Measurements from ENCODE around the gene GJB1. TPM values are rescaled to one million over a fixed set of nuclear protein-coding genes. Genes with fewer than 3 reads are reported as not detected.

Gene GJB1
- polyA plus RNA-seq, 2 donors = 0.04 to 0.16 TPM

- WGBS, 2 donors = 41 to 47% methylated on average over 5 of the region's 5 CpGs
- Histone ChIP-seq H3K27me3 (ENCODE audit: control insufficient read depth in 1 of 2, insufficient read depth in 2 of 2, low read length in 2 of 2) (no peaks in the 10 kb centered on the region), H3K36me3 (ENCODE audit: control insufficient read depth in 2 of 2, insufficient read depth in 2 of 2, low read length in 1 of 2) (no peaks in the 10 kb centered on the region), H3K27ac (ENCODE audit: low read depth in 2 of 2, low read length in 1 of 2) (no peak overlapping the region), H3K9me3 (ENCODE audit: control insufficient read depth in 2 of 2, insufficient read depth in 1 of 2, low read depth in 1 of 2, low read length in 1 of 2) (no peaks in the 10 kb centered on the region), H3K4me1 (ENCODE audit: control insufficient read depth in 2 of 2, insufficient read depth in 2 of 2, low read length in 1 of 2) (no peaks in the 10 kb centered on the region), H3K4me3 (ENCODE audit: low read depth in 1 of 2, low read length in 2 of 2) (no peak overlapping the region)
These were observed 10.5 kb upstream of the GJB1 start for GRCh38 chrX:71212536-71212935.

GRCh38 chrX:71214152-71214551 is 8.9 kb upstream of the GJB1 start:
- H3K36me3 ChIP-seq (ENCODE audit: control insufficient read depth in 2 of 2, insufficient read depth in 2 of 2, low read length in 1 of 2) = no peaks in the 10 kb centered on the region
- 71 to 91% methylated on average over 1 of the region's 1 CpG for WGBS, 2 donors
- no peak overlapping the region for H3K27ac ChIP-seq (ENCODE audit: low read depth in 2 of 2, low read length in 1 of 2)

GRCh38 chrX:71214604-71215337 is 8.3 kb upstream of the GJB1 start:
- H3K4me3 ChIP-seq (ENCODE audit: low read depth in 1 of 2, low read length in 2 of 2) = no peak overlapping the region
- H3K9me3 ChIP-seq (ENCODE audit: control insufficient read depth in 2 of 2, insufficient read depth in 1 of 2, low read depth in 1 of 2, low read length in 1 of 2) = no peaks in the 10 kb centered on the region
- 55 to 78% methylated on average over 5 of the region's 5 CpGs for WGBS, 2 donors
- H3K27ac ChIP-seq (ENCODE audit: low read depth in 2 of 2, low read length in 1 of 2) = no peak overlapping the region
- no peaks in the 10 kb centered on the region for H3K27me3 ChIP-seq (ENCODE audit: control insufficient read depth in 1 of 2, insufficient read depth in 2 of 2, low read length in 2 of 2)
- no peaks in the 10 kb centered on the region for H3K4me1 ChIP-seq (ENCODE audit: control insufficient read depth in 2 of 2, insufficient read depth in 2 of 2, low read length in 1 of 2)
- H3K36me3 ChIP-seq (ENCODE audit: control insufficient read depth in 2 of 2, insufficient read depth in 2 of 2, low read length in 1 of 2) = no peaks in the 10 kb centered on the region

More at GRCh38 chrX:71214152-71214551, 8.9 kb upstream of the GJB1 start:
- Histone ChIP-seq H3K9me3 (ENCODE audit: control insufficient read depth in 2 of 2, insufficient read depth in 1 of 2, low read depth in 1 of 2, low read length in 1 of 2) (no peaks in the 10 kb centered on the region), H3K4me1 (ENCODE audit: control insufficient read depth in 2 of 2, insufficient read depth in 2 of 2, low read length in 1 of 2) (no peaks in the 10 kb centered on the region), H3K4me3 (ENCODE audit: low read depth in 1 of 2, low read length in 2 of 2) (no peak overlapping the region), H3K27me3 (ENCODE audit: control insufficient read depth in 1 of 2, insufficient read depth in 2 of 2, low read length in 2 of 2) (no peaks in the 10 kb centered on the region)

GRCh38 chrX:71215338-71215912 is 7.6 kb upstream of the GJB1 start:
- 65 to 74% methylated on average over 10 of the region's 10 CpGs for WGBS, 2 donors

GRCh38 chrX:71216485-71216884 is 6.5 kb upstream of the GJB1 start:
- H3K4me3 ChIP-seq (ENCODE audit: low read depth in 1 of 2, low read length in 2 of 2) = no peak overlapping the region
- no peaks in the 10 kb centered on the region for H3K27me3 ChIP-seq (ENCODE audit: control insufficient read depth in 1 of 2, insufficient read depth in 2 of 2, low read length in 2 of 2)
- no peak overlapping the region for H3K27ac ChIP-seq (ENCODE audit: low read depth in 2 of 2, low read length in 1 of 2)
- no peaks in the 10 kb centered on the region for H3K4me1 ChIP-seq (ENCODE audit: control insufficient read depth in 2 of 2, insufficient read depth in 2 of 2, low read length in 1 of 2)
- no peaks in the 10 kb centered on the region for H3K36me3 ChIP-seq (ENCODE audit: control insufficient read depth in 2 of 2, insufficient read depth in 2 of 2, low read length in 1 of 2)
- H3K9me3 ChIP-seq (ENCODE audit: control insufficient read depth in 2 of 2, insufficient read depth in 1 of 2, low read depth in 1 of 2, low read length in 1 of 2) = no peaks in the 10 kb centered on the region
- WGBS, 2 donors = 42 to 47% methylated on average over 6 of the region's 6 CpGs

More at GRCh38 chrX:71215338-71215912, 7.6 kb upstream of the GJB1 start:
- no peaks in the 10 kb centered on the region for H3K4me1 ChIP-seq (ENCODE audit: control insufficient read depth in 2 of 2, insufficient read depth in 2 of 2, low read length in 1 of 2)
- no peak overlapping the region for H3K27ac ChIP-seq (ENCODE audit: low read depth in 2 of 2, low read length in 1 of 2)
- no peaks in the 10 kb centered on the region for H3K9me3 ChIP-seq (ENCODE audit: control insufficient read depth in 2 of 2, insufficient read depth in 1 of 2, low read depth in 1 of 2, low read length in 1 of 2)
- H3K27me3 ChIP-seq (ENCODE audit: control insufficient read depth in 1 of 2, insufficient read depth in 2 of 2, low read length in 2 of 2) = no peaks in the 10 kb centered on the region
- H3K4me3 ChIP-seq (ENCODE audit: low read depth in 1 of 2, low read length in 2 of 2) = no peak overlapping the region
- no peaks in the 10 kb centered on the region for H3K36me3 ChIP-seq (ENCODE audit: control insufficient read depth in 2 of 2, insufficient read depth in 2 of 2, low read length in 1 of 2)

- Histone ChIP-seq H3K4me3 (ENCODE audit: low read depth in 1 of 2, low read length in 2 of 2) (no peak overlapping the region), H3K27ac (ENCODE audit: low read depth in 2 of 2, low read length in 1 of 2) (no peak overlapping the region)
- 63 to 77% methylated on average over 6 of the region's 6 CpGs for WGBS, 2 donors
These were observed 5.7 kb upstream of the GJB1 start for GRCh38 chrX:71217298-71217697.

GRCh38 chrX:71221145-71221544 is 1.9 kb upstream of the GJB1 start:
- no peaks in the 10 kb centered on the region for H3K4me1 ChIP-seq (ENCODE audit: control insufficient read depth in 2 of 2, insufficient read depth in 2 of 2, low read length in 1 of 2)
- no peak overlapping the region for H3K27ac ChIP-seq (ENCODE audit: low read depth in 2 of 2, low read length in 1 of 2)
- no peaks in the 10 kb centered on the region for H3K9me3 ChIP-seq (ENCODE audit: control insufficient read depth in 2 of 2, insufficient read depth in 1 of 2, low read depth in 1 of 2, low read length in 1 of 2)
- no peaks in the 10 kb centered on the region for H3K36me3 ChIP-seq (ENCODE audit: control insufficient read depth in 2 of 2, insufficient read depth in 2 of 2, low read length in 1 of 2)
- 75 to 97% methylated on average over 1 of the region's 1 CpG for WGBS, 2 donors
- H3K27me3 ChIP-seq (ENCODE audit: control insufficient read depth in 1 of 2, insufficient read depth in 2 of 2, low read length in 2 of 2) = no peaks in the 10 kb centered on the region
- no peak overlapping the region for H3K4me3 ChIP-seq (ENCODE audit: low read depth in 1 of 2, low read length in 2 of 2)

More at GRCh38 chrX:71217298-71217697, 5.7 kb upstream of the GJB1 start:
- H3K9me3 ChIP-seq (ENCODE audit: control insufficient read depth in 2 of 2, insufficient read depth in 1 of 2, low read depth in 1 of 2, low read length in 1 of 2) = no peaks in the 10 kb centered on the region
- H3K36me3 ChIP-seq (ENCODE audit: control insufficient read depth in 2 of 2, insufficient read depth in 2 of 2, low read length in 1 of 2) = no peaks in the 10 kb centered on the region
- no peaks in the 10 kb centered on the region for H3K27me3 ChIP-seq (ENCODE audit: control insufficient read depth in 1 of 2, insufficient read depth in 2 of 2, low read length in 2 of 2)
- no peaks in the 10 kb centered on the region for H3K4me1 ChIP-seq (ENCODE audit: control insufficient read depth in 2 of 2, insufficient read depth in 2 of 2, low read length in 1 of 2)

GRCh38 chrX:71224098-71224708 is 1.2 kb downstream of the GJB1 start:
- WGBS, 2 donors = 73 to 81% methylated on average over 26 to 32 of the region's 32 CpGs
- Histone ChIP-seq H3K27me3 (ENCODE audit: control insufficient read depth in 1 of 2, insufficient read depth in 2 of 2, low read length in 2 of 2) (no peaks in the 10 kb centered on the region), H3K36me3 (ENCODE audit: control insufficient read depth in 2 of 2, insufficient read depth in 2 of 2, low read length in 1 of 2) (no peaks in the 10 kb centered on the region), H3K4me1 (ENCODE audit: control insufficient read depth in 2 of 2, insufficient read depth in 2 of 2, low read length in 1 of 2) (no peaks in the 10 kb centered on the region), H3K27ac (ENCODE audit: low read depth in 2 of 2, low read length in 1 of 2) (no peak overlapping the region), H3K9me3 (ENCODE audit: control insufficient read depth in 2 of 2, insufficient read depth in 1 of 2, low read depth in 1 of 2, low read length in 1 of 2) (no peaks in the 10 kb centered on the region), H3K4me3 (ENCODE audit: low read depth in 1 of 2, low read length in 2 of 2) (no peak overlapping the region)

GRCh38 chrX:71225009-71225408 is 2.0 kb downstream of the GJB1 start:
- H3K27me3 ChIP-seq (ENCODE audit: control insufficient read depth in 1 of 2, insufficient read depth in 2 of 2, low read length in 2 of 2) = no peaks in the 10 kb centered on the region

More at GRCh38 chrX:71225009-71225408, 2.0 kb downstream of the GJB1 start:
- 61 to 65% methylated on average over 2 of the region's 2 CpGs for WGBS, 2 donors
- Histone ChIP-seq H3K4me1 (ENCODE audit: control insufficient read depth in 2 of 2, insufficient read depth in 2 of 2, low read length in 1 of 2) (no peaks in the 10 kb centered on the region), H3K36me3 (ENCODE audit: control insufficient read depth in 2 of 2, insufficient read depth in 2 of 2, low read length in 1 of 2) (no peaks in the 10 kb centered on the region), H3K9me3 (ENCODE audit: control insufficient read depth in 2 of 2, insufficient read depth in 1 of 2, low read depth in 1 of 2, low read length in 1 of 2) (no peaks in the 10 kb centered on the region), H3K4me3 (ENCODE audit: low read depth in 1 of 2, low read length in 2 of 2) (no peak overlapping the region), H3K27ac (ENCODE audit: low read depth in 2 of 2, low read length in 1 of 2) (no peak overlapping the region)

Measured in esophagus (tissue), 2 donors.